ENCODE data around the gene ARCN1.
"Not testable (repeated sequence)": the region's sequence is repeated elsewhere in the genome, so short reads cannot be mapped to it uniquely, and the experiment has no call there.

The ARCN1 gene

GRCh38 chr11:118574636-118575035 is 2.4 kb downstream of the ARCN1 start:
- H3K4me3 ChIP-seq (ENCODE audit: low read depth, low read length), result peak overlapping the region; percentile 97
- ChIA-PET POLR2A (no interaction called here), CTCF (interaction anchor here (0.9 to 3.4 kb wide), 3 partner anchors 8 to 32 kb away, joined by 3 to 11 read pairs (median 3); partner anchors contain the start of gene PHLDB1)
- DNase-seq (ENCODE audit: low read depth, low spot score), result no peak
- TF ChIP-seq CTCF (IDR thresholded peaks at IDR 0.05; ENCODE audit: insufficient read depth, low read length, missing control alignments), result no peak

GRCh38 chr11:118577995-118578394 is 5.8 kb downstream of the ARCN1 start:
- POLR2A ChIA-PET, result not testable (repeated sequence)

GRCh38 chr11:118581057-118581456 is 8.8 kb downstream of the ARCN1 start:
- no peak for TF ChIP-seq CTCF (IDR thresholded peaks at IDR 0.05; ENCODE audit: insufficient read depth, low read length, missing control alignments)
- ChIA-PET POLR2A (no interaction called here), CTCF (interaction anchor here (0.8 to 1.1 kb wide), 3 partner anchors 11 to 24 kb away, joined by 3 read pairs; no protein-coding TSS in a partner anchor)
- DNase-seq (ENCODE audit: low read depth, low spot score), result no peak
- H3K4me3 ChIP-seq (ENCODE audit: low read depth, low read length), result no peak overlapping the region

More at GRCh38 chr11:118577995-118578394, 5.8 kb downstream of the ARCN1 start:
- CTCF ChIA-PET, result interaction anchor here (0.8 to 1.4 kb wide), 4 partner anchors 15 to 29 kb away, joined by 3 to 9 read pairs (median 4); partner anchors contain the start of gene PHLDB1
- DNase-seq (ENCODE audit: low read depth, low spot score); H3K4me3 ChIP-seq (ENCODE audit: low read depth, low read length): not testable (repeated sequence)

- no peak for DNase-seq (ENCODE audit: low read depth, low spot score)
- no peak overlapping the region for H3K4me3 ChIP-seq (ENCODE audit: low read depth, low read length)
- CTCF ChIA-PET, result interaction anchor here (1.6 kb wide), 1 partner anchor 19 kb away, joined by 4 read pairs; the partner anchor contains the start of gene PHLDB1
- TF ChIP-seq CTCF (IDR thresholded peaks at IDR 0.05; ENCODE audit: insufficient read depth, low read length, missing control alignments), result no peak
- POLR2A ChIA-PET, result no interaction called here
These were observed 15.7 kb downstream of the ARCN1 start for GRCh38 chr11:118587952-118588351.

GRCh38 chr11:118592616-118593367 is 20.6 kb downstream of the ARCN1 start:
- no peak for DNase-seq (ENCODE audit: low read depth, low spot score)
- CTCF ChIA-PET, result interaction anchor here (0.7 to 6.4 kb wide), 7 partner anchors 9 to 67 kb away, joined by 3 to 65 read pairs (median 33); partner anchors contain the start of gene PHLDB1
- TF ChIP-seq CTCF (IDR thresholded peaks at IDR 0.05; ENCODE audit: insufficient read depth, low read length, missing control alignments), result no peak
- POLR2A ChIA-PET, result no interaction called here
- H3K4me3 ChIP-seq (ENCODE audit: low read depth, low read length), result no peak overlapping the region

- H3K4me3 ChIP-seq (ENCODE audit: low read depth, low read length); DNase-seq (ENCODE audit: low read depth, low spot score): not testable (repeated sequence)
- TF ChIP-seq CTCF (IDR thresholded peaks at IDR 0.05; ENCODE audit: insufficient read depth, low read length, missing control alignments), result peak; percentile 38
- CTCF ChIA-PET, result interaction anchor here (1.0 to 6.4 kb wide), 17 partner anchors 10 to 362 kb away, joined by 3 to 65 read pairs (median 6); partner anchors contain the start of genes ARCN1 and PHLDB1
- POLR2A ChIA-PET, result interaction anchor here (1.5 kb wide), 1 partner anchor 9 kb away, joined by 6 read pairs; no protein-coding TSS in a partner anchor
These were observed 22.8 kb downstream of the ARCN1 start for GRCh38 chr11:118594984-118595383.

Measured in AG04449 (cell line).